Mesodermal cell (in vitro differentiated cells): Measurements from ENCODE around the gene CBX4.

Source experiments
- H3K27ac ChIP-seq: 2 replicates; pipeline ENCODE4 v1.7.0; 2013; ENCODE audit warnings: mild to moderate bottlenecking, low read depth, low read length, moderate library complexity; ENCODE audit not compliant: severe bottlenecking
- H3K36me3 ChIP-seq: 2 replicates; pipeline ENCODE4 v1.7.1; 2013; ENCODE audit warnings: mild to moderate bottlenecking, low read length, moderate library complexity; ENCODE audit not compliant: control insufficient read depth, insufficient read depth
- H3K4me1 ChIP-seq: one replicate; pipeline ENCODE4 v1.7.1; 2013; ENCODE audit warnings: mild to moderate bottlenecking, low read length; ENCODE audit not compliant: insufficient read depth, control insufficient read depth, poor library complexity, severe bottlenecking
- H3K4me3 ChIP-seq: 2 replicates; pipeline ENCODE4 v1.7.0; 2013; ENCODE audit warnings: low read length, control low read depth, mild to moderate bottlenecking; ENCODE audit not compliant: insufficient read depth, poor library complexity, severe bottlenecking; ENCODE audit errors: extremely low read depth
- H3K9me3 ChIP-seq: 2 replicates; pipeline ENCODE4 v1.7.1; 2013; ENCODE audit warnings: mild to moderate bottlenecking, low read length, moderate library complexity; ENCODE audit not compliant: control insufficient read depth
- WGBS, 2 experiments: methylation state at CpG; one replicate each; pipeline ENCODE4 v1.1.5; 2013; ENCODE audit warnings: missing lambda C conversion rate in 2 of 2; ENCODE audit not compliant: insufficient coverage in 2 of 2; 5-methylcytosine and 5-hydroxymethylcytosine counted together

CBX4 gene

GRCh38 chr17:79840989-79841286 lies 1.7 kb upstream of the CBX4 start:
- Histone ChIP-seq H3K4me3 (no peak overlapping the region), H3K4me1 (peaks cover 24% of the 10 kb centered on the region), H3K9me3 (no peaks in the 10 kb centered on the region), H3K27ac (no peak overlapping the region), H3K36me3 (no peaks in the 10 kb centered on the region)
- WGBS, 2 experiments = 2 to 6% methylated on average over 9 to 15 of the region's 19 CpGs

- H3K4me1 ChIP-seq = peaks cover 28% of the 10 kb centered on the region
- no peak overlapping the region for H3K4me3 ChIP-seq
- no peaks in the 10 kb centered on the region for H3K36me3 ChIP-seq
- H3K9me3 ChIP-seq = no peaks in the 10 kb centered on the region
- H3K27ac ChIP-seq = no peak overlapping the region
- 3 to 8% methylated on average over 58 of the region's 74 CpGs for WGBS, 2 experiments
Observed at GRCh38 chr17:79840269-79840988, 1.2 kb upstream of the CBX4 start.

- peak overlapping the region; percentile 72 for H3K27ac ChIP-seq
- 0% methylated on average over 14 to 25 of the region's 67 CpGs for WGBS, 2 experiments
- peaks cover 28% of the 10 kb centered on the region for H3K4me1 ChIP-seq
Observed at GRCh38 chr17:79838522-79839274, 542 bp downstream of the CBX4 start.

DNA sequence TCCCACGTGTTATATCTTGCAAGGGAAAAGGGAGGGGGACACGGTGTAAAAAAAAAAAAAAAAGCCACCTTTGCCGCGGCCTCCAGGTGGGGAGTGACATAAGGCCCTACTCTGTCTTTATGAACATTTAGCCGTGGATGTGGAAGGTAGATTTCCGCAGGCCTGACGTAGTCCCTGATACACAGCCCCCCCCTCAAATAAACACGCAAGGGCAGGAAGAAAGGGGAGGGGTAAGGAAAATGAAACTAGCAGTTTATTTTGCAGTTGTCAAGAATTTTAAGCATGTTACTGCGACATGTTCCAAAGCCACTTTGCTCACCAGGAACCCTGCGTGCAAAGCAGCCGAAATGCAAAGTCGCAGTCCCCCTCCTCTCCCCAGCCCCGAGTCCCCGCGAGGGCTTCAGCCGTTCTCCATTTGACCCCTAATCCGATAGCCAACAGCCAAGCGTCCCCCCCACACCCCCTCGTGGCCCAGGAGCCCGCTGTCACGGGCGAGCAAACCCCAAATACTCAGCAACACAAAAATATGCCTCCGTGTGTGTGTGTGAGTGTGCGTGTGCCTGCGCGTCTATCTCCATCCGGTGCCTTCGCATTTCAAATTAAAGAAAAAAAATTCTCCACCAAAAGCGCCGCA lies 1.2 kb downstream of the CBX4 start:
- peak overlapping the region; percentile 53 for H3K4me3 ChIP-seq
- no peaks in the 10 kb centered on the region for H3K9me3 ChIP-seq
- peak overlapping the region; percentile 50 for H3K27ac ChIP-seq
- no peaks in the 10 kb centered on the region for H3K36me3 ChIP-seq
- H3K4me1 ChIP-seq = peaks cover 28% of the 10 kb centered on the region
- WGBS, 2 experiments = 0 to 2% methylated on average over 6 to 10 of the region's 30 CpGs

More at GRCh38 chr17:79838522-79839274, 542 bp downstream of the CBX4 start:
- H3K36me3 ChIP-seq = no peaks in the 10 kb centered on the region
- no peaks in the 10 kb centered on the region for H3K9me3 ChIP-seq
- peak overlapping the region; percentile 53 for H3K4me3 ChIP-seq

GRCh38 chr17:79836972-79837887 lies 2.0 kb downstream of the CBX4 start:
- WGBS, 2 experiments = 1 to 2% methylated on average over 12 to 27 of the region's 41 CpGs
- Histone ChIP-seq H3K4me3 (peak overlapping the region; percentile 53), H3K4me1 (peaks cover 28% of the 10 kb centered on the region), H3K27ac (no peak overlapping the region), H3K36me3 (no peaks in the 10 kb centered on the region), H3K9me3 (no peaks in the 10 kb centered on the region)

DNA sequence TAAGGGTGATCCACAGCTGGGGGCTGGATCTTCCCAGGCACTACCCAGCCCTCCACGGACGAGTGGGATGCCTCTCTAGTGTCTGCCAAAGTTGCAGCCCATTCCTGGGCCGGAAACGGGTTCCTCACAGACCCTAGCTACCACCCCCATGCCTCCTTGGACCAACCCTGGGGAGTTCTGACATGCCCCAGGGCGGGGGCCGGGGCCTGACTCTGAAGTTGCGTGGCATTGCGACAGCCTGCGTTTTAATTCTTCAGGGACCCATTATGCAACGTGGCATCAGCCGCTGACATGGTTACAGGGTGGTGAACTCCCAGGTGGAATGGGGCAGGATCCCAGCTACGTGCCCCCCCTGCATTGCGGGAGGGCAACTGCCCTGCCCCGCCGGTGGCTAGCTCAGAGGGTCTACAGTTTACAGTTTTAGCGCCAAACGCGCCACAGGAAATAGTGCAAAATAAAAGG lies 2.7 kb downstream of the CBX4 start:
- H3K27ac ChIP-seq = no peak overlapping the region
- H3K9me3 ChIP-seq = no peaks in the 10 kb centered on the region
- 2 to 3% methylated on average over 12 of the region's 18 CpGs for WGBS, 2 experiments
- no peak overlapping the region for H3K4me3 ChIP-seq
- peaks cover 34% of the 10 kb centered on the region for H3K4me1 ChIP-seq
- no peaks in the 10 kb centered on the region for H3K36me3 ChIP-seq

DNA sequence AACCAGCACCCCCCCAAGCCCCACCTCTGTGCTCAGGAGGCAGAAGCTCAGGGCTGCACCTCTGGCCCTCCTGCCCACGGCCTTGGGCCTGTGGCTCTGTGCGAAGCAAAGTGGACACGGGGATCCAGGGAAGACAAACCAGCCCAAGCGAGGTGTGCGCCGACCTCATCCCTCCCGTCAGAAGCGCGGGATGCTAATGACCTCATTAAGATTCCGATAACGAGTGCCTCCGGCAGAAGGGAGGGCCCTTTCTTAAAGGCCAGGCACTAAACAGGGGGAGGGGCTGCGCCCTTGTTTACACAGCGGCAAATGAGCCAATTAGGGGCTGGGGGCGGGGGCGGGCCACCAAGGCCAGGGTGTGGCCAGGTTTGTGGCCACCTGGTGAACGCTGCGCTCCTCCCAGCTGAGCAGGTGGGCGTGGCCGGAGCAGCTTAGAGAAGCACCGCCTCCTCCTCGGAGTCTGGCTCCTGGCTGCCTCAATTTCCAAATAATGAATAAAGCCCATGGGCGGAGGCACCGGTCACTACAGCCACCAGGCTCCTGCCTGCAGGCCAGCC lies 3.2 kb downstream of the CBX4 start:
- no peaks in the 10 kb centered on the region for H3K36me3 ChIP-seq
- no peaks in the 10 kb centered on the region for H3K9me3 ChIP-seq
- no peak overlapping the region for H3K27ac ChIP-seq
- 3 to 4% methylated on average over 20 to 24 of the region's 24 CpGs for WGBS, 2 experiments
- no peak overlapping the region for H3K4me3 ChIP-seq
- H3K4me1 ChIP-seq = peaks cover 34% of the 10 kb centered on the region

DNA sequence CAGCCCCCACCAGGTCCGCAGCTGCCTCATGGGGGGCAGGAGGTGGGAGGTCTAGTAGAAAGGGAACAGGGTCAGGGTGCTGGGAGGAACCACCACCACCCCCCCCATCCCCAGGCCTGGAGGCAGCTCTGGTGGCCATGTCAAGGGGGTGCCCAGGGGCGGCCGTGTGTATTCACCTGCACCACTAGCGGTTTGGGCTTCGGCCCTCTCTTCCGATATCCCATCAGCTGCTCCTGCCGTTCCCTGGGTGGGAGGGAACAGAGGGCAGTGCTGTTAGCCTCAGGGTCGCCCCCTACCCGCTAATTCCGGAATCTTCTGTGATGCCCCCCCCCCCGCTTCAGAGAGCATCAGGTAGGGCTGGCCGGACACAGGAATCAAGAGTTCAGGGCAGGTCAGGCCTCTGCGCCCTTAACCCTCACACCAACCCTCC lies 3.8 kb downstream of the CBX4 start:
- peaks cover 37% of the 10 kb centered on the region for H3K4me1 ChIP-seq
- H3K36me3 ChIP-seq = no peaks in the 10 kb centered on the region
- WGBS, 2 experiments = 15 to 17% methylated on average over 3 to 5 of the region's 13 CpGs
- H3K9me3 ChIP-seq = no peaks in the 10 kb centered on the region
- H3K4me3 ChIP-seq = no peak overlapping the region
- no peak overlapping the region for H3K27ac ChIP-seq

DNA sequence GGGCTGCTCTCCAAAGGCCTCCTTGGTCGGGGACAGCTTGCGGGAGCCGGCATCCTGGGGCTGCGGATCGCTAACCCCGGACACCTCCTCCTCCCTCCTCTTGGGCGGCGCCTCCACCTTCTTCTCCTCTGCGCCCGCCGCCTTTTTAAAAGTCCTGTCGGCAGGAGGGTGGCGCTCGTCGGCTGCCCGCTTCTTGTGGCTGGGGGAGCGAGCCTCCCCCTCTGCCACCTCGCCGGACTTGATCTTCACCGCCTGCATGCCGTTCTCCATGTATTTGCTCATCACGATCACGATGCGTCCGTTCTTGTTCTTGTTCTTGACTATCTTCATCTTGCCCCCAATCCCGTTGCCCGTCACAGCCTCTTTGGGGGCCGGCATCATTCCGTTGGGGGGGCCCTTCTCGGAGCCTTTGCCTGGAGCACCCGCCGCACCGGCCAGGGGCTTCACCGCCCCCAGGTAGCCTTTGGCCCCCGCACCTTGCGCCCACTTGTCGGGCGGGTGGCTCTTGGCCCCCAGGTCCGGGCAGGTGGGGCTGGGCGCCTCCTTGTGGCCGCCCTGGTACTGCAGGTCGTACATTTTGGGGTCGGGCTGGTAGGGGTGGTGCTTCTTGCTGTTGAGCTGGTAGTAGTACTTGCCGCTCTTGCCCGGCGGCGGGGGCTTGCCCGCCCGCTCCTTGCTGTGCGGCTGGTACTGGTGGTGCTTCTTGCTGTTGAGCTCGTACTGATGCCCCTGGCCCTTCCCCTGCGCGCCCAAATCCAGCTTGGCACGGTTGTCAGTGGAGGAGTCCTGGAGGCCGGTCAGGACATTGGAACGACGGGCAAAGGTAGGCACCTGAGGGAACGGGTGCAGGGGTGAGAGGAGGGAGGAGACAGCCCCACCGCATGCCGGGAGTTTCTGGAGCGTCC lies 4.4 kb downstream of the CBX4 start:
- 9 to 10% methylated on average over 41 of the region's 61 CpGs for WGBS, 2 experiments
- Histone ChIP-seq H3K9me3 (no peaks in the 10 kb centered on the region), H3K36me3 (no peaks in the 10 kb centered on the region), H3K4me3 (no peak overlapping the region), H3K27ac (no peak overlapping the region), H3K4me1 (peaks cover 37% of the 10 kb centered on the region)
